K562 (cell line): ENCODE results near the gene PODNL1. TPM values are rescaled to one million over a fixed set of nuclear protein-coding genes. Genes with fewer than 3 reads are reported as not detected.

Source experiments
- HDAC3 ChIP-seq: fragments of 450-650 bp; IDR thresholded peaks from 2 replicates; pipeline ENCODE4 v1.6.1; 2018; ENCODE audit warnings: borderline replicate concordance, mild to moderate bottlenecking, moderate library complexity; ENCODE audit not compliant: partially characterized antibody
- IRF9 ChIP-seq: fragments of 450-650 bp; IDR thresholded peaks from 2 replicates; pipeline ENCODE4 v1.6.1; 2016; ENCODE audit warnings: missing biosample characterization, missing genetic modification characterization
- TSHZ1 ChIP-seq: fragments of 250-450 bp; sonication (Bioruptor Pico); IDR thresholded peaks from 2 replicates; pipeline ENCODE4 v1.4.0; 2020; ENCODE audit warnings: mild to moderate bottlenecking, moderate library complexity
- ZBTB5 ChIP-seq: fragments of 450-650 bp; IDR thresholded peaks from 2 replicates; pipeline ENCODE4 v1.6.1; 2017; ENCODE audit warnings: antibody characterized with exemption
- ZC3H4 ChIP-seq: sonication (generic); formaldehyde crosslinking; IDR thresholded peaks from 2 replicates; pipeline ENCODE4 v1.9.0; 2021; ENCODE audit warnings: missing genetic modification reagents, borderline replicate concordance
- ZNF232 ChIP-seq: sonication (generic); formaldehyde crosslinking; IDR thresholded peaks from 2 replicates; pipeline ENCODE4 v1.8.0; 2022; ENCODE audit warnings: mild to moderate bottlenecking, missing genetic modification reagents
- ZNF830 ChIP-seq: fragments of 250-450 bp; sonication (Bioruptor Pico); IDR thresholded peaks from 2 replicates; pipeline ENCODE4 v1.5.0; 2021; ENCODE audit warnings: mild to moderate bottlenecking
- polyA plus RNA-seq, 8 experiments: library from polyadenylated mRNA; depleted of rRNA in 4 of 8; stranded (reverse) in 5 of 8; unstranded in 3 of 8; fragments of >200 nt; fragmentation: Nextera tagmentation in 2 of 8; fragmentation: Illumina TruSeq in 1 of 8; extraction: Ambion mirVana in 2 of 8; extraction: Trizol in 1 of 8; gene quantifications; 2 replicates each; pipeline versions ENCODE4 v1.2.1 to v1.2.3, GENCODE V29; 2011 to 2014; ENCODE audit warnings: inconsistent platforms in 1 of 8, missing spikeins in 1 of 8
- total RNA-seq, 7 experiments: library from RNA; depleted of rRNA in 6 of 7; stranded (reverse); fragments of >200 nt in 6 of 7; fragmentation: Illumina TruSeq in 2 of 7; extraction: Trizol in 2 of 7; gene quantifications; 2 replicates each; pipeline versions ENCODE4 v1.2.1 to v1.2.3, GENCODE V29; 2011 to 2021; ENCODE audit warnings: low replicate concordance in 1 of 7

PODNL1 gene
- total and polyA plus RNA-seq, 9 of the 15 experiments (the other 6 are each of a cell fraction or from before 2014, with no cell fraction given): 0.18 to 0.47 (median 0.23) TPM; not detected in 3

- no peak for TF ChIP-seq ZBTB5
- TF ChIP-seq ZNF830 (CRISPR knock-in tag): no peak
- no peak for TF ChIP-seq ZC3H4 (CRISPR knock-in tag)
- TF ChIP-seq ZNF232: no peak
- no peak for TF ChIP-seq HDAC3
- TF ChIP-seq TSHZ1 (CRISPR knock-in tag): no peak
- no peak for TF ChIP-seq IRF9 (tag)
Measured at GRCh38 chr19:13908674-13909073, 29.5 kb downstream of the PODNL1 start (continued).
